ENCODE measurements around the gene ARHGAP45. TPM values are rescaled to one million over a fixed set of nuclear protein-coding genes. Genes with fewer than 3 reads are reported as not detected.
"Not testable (repeated sequence)": the region's sequence is repeated elsewhere in the genome, so short reads cannot be mapped to it uniquely, and the experiment has no call there.

Gene ARHGAP45
- total RNA-seq, 1 donor from 2014 or later: 1.2 TPM

- FAIRE-seq (no peak), DNase-seq (ENCODE audit: low spot score in 2 of 2) (no peak)
These were observed 60.2 kb downstream of the ARHGAP45 start for GRCh38 chr19:1126984-1127760.

GRCh38 chr19:1128106-1128505 lies 61.1 kb downstream of the ARHGAP45 start:
- FAIRE-seq: no peak
- DNase-seq (ENCODE audit: low spot score in 2 of 2): no peak

- FAIRE-seq; DNase-seq (ENCODE audit: low spot score in 2 of 2): not testable (repeated sequence)
These were observed 62.1 kb downstream of the ARHGAP45 start for GRCh38 chr19:1129084-1129483.

GRCh38 chr19:1129535-1129934 lies 62.6 kb downstream of the ARHGAP45 start:
- FAIRE-seq (no peak), DNase-seq (ENCODE audit: low spot score in 2 of 2) (no peak)

- FAIRE-seq: no peak
- no peak for DNase-seq (ENCODE audit: low spot score in 2 of 2)
These were observed 64.1 kb downstream of the ARHGAP45 start for GRCh38 chr19:1130771-1131717.

GRCh38 chr19:1131718-1132551 lies 65.0 kb downstream of the ARHGAP45 start:
- FAIRE-seq (no peak), DNase-seq (ENCODE audit: low spot score in 2 of 2) (peak in 1 of 2 donors; percentile 80)

GRCh38 chr19:1132552-1133383 lies 65.8 kb downstream of the ARHGAP45 start:
- DNase-seq (ENCODE audit: low spot score in 2 of 2): no peak

GRCh38 chr19:1133471-1133929 lies 66.5 kb downstream of the ARHGAP45 start:
- no peak for DNase-seq (ENCODE audit: low spot score in 2 of 2)
- FAIRE-seq: no peak

More at GRCh38 chr19:1132552-1133383, 65.8 kb downstream of the ARHGAP45 start:
- no peak for FAIRE-seq

- FAIRE-seq: no peak
- no peak for DNase-seq (ENCODE audit: low spot score in 2 of 2)
These were observed 67.5 kb downstream of the ARHGAP45 start for GRCh38 chr19:1134431-1134830.

GRCh38 chr19:1135454-1135853 lies 68.5 kb downstream of the ARHGAP45 start:
- FAIRE-seq: no peak
- DNase-seq (ENCODE audit: low spot score in 2 of 2): no peak

- FAIRE-seq: no peak
- DNase-seq (ENCODE audit: low spot score in 2 of 2): no peak
These were observed 69.2 kb downstream of the ARHGAP45 start for GRCh38 chr19:1136201-1136600.

Small RNA genes lying within 50 kb of the gene (small RNA-seq; reads per million reads assigned to genes)
- 0.51 reads per million, percentile 40 among the genes with 10 or more reads in this experiment for gene RNU6-2

Other genes with a start within 250 kb of the ARHGAP45 start
- 119 TPM for gene PLPPR3, start 245.2 kb upstream of the ARHGAP45 start, total RNA-seq
- 0.41 TPM for gene AZU1, start 239.3 kb upstream of the ARHGAP45 start, total RNA-seq
- gene PRTN3, start 226.2 kb upstream of the ARHGAP45 start, total RNA-seq: 1.2 TPM
- gene ELANE, start 214.9 kb upstream of the ARHGAP45 start, total RNA-seq: not detected
- 0.82 TPM for gene CFD, start 207.5 kb upstream of the ARHGAP45 start, total RNA-seq
- 15.9 TPM for gene MED16, start 174.0 kb upstream of the ARHGAP45 start, total RNA-seq
- not detected for gene RNU6-9, start 173.7 kb upstream of the ARHGAP45 start, total RNA-seq
- 26.5 TPM for gene R3HDM4, start 153.9 kb upstream of the ARHGAP45 start, total RNA-seq
- 0.41 TPM for gene KISS1R, start 149.8 kb upstream of the ARHGAP45 start, total RNA-seq
- 2.4 TPM for gene ARID3A, start 141.1 kb upstream of the ARHGAP45 start, total RNA-seq
- gene WDR18, start 82.8 kb upstream of the ARHGAP45 start, total RNA-seq: 45.7 TPM
- gene GRIN3B, start 66.7 kb upstream of the ARHGAP45 start, total RNA-seq: under 0.01 TPM
- gene TMEM259, start 46.0 kb upstream of the ARHGAP45 start, total RNA-seq: 29.3 TPM
- not detected for gene RNU6-2, start 45.6 kb upstream of the ARHGAP45 start, total RNA-seq
- 8.2 TPM for gene CNN2, start 40.6 kb upstream of the ARHGAP45 start, total RNA-seq
- gene ABCA7, start 27.1 kb upstream of the ARHGAP45 start, total RNA-seq: 2.0 TPM
- 35.5 TPM for gene POLR2E, start 28.2 kb downstream of the ARHGAP45 start, total RNA-seq
- 150 TPM for gene GPX4, start 36.8 kb downstream of the ARHGAP45 start, total RNA-seq
- 4.1 TPM for gene SBNO2, start 107.1 kb downstream of the ARHGAP45 start, total RNA-seq
- gene STK11, start 138.6 kb downstream of the ARHGAP45 start, total RNA-seq: 45.7 TPM
- 5.3 TPM for gene CBARP, start 170.8 kb downstream of the ARHGAP45 start, total RNA-seq
- gene ATP5F1D, start 174.6 kb downstream of the ARHGAP45 start, total RNA-seq: 11.0 TPM
- gene MIDN, start 181.4 kb downstream of the ARHGAP45 start, total RNA-seq: 14.3 TPM
- gene CIRBP, start 202.2 kb downstream of the ARHGAP45 start, total RNA-seq: 573 TPM
- 8.6 TPM for gene FAM174C, start 208.4 kb downstream of the ARHGAP45 start, total RNA-seq
- 13.0 TPM for gene EFNA2, start 218.7 kb downstream of the ARHGAP45 start, total RNA-seq

Measured in frontal cortex (tissue), 4 donors.